Mesendoderm (in vitro differentiated cells): ENCODE data around the gene FRAT1.

Source experiments
- DNase-seq: peaks from one replicate; pipeline ENCODE4 v3.0.0; 2013
- H2AK5ac ChIP-seq: 2 replicates; pipeline ENCODE4 v1.6.1; 2013; ENCODE audit warnings: low read length, inconsistent platforms
- H2BK120ac ChIP-seq: 2 replicates; pipeline ENCODE4 v1.6.1; 2013; ENCODE audit warnings: low read depth, mild to moderate bottlenecking, low read length, moderate library complexity, mixed read lengths
- H2BK15ac ChIP-seq: replicated peaks from 2 replicates; pipeline ENCODE4 v1.6.1; 2013; ENCODE audit warnings: low read depth, mild to moderate bottlenecking, moderate library complexity
- H2BK5ac ChIP-seq: 2 replicates; pipeline ENCODE4 v1.6.1; 2013; ENCODE audit warnings: low read length, inconsistent platforms
- H3K18ac ChIP-seq: 2 replicates; pipeline ENCODE4 v1.6.1; 2013; ENCODE audit warnings: mild to moderate bottlenecking, low read length, mixed read lengths
- H3K23ac ChIP-seq: one replicate; pipeline ENCODE4 v1.6.1; 2013; ENCODE audit warnings: low read length
- H3K27ac ChIP-seq: 2 replicates; pipeline ENCODE4 v1.5.1; 2013; ENCODE audit warnings: low read depth, mild to moderate bottlenecking, inconsistent platforms, low read length, moderate library complexity
- H3K27me3 ChIP-seq: 2 replicates; pipeline ENCODE4 v1.6.1; 2013; ENCODE audit warnings: low read length, control low read depth, mild to moderate bottlenecking, inconsistent platforms; ENCODE audit not compliant: insufficient read depth, poor library complexity
- H3K36me3 ChIP-seq: 2 replicates; pipeline ENCODE4 v1.6.1; 2013; ENCODE audit warnings: low read length, inconsistent platforms; ENCODE audit not compliant: control insufficient read depth, insufficient read depth
- H3K4ac ChIP-seq: one replicate; pipeline ENCODE4 v1.6.1; 2013; ENCODE audit warnings: low read depth, mild to moderate bottlenecking, low read length, moderate library complexity
- H3K4me1 ChIP-seq: 2 replicates; pipeline ENCODE4 v1.6.1; 2013; ENCODE audit warnings: low read depth, low read length, inconsistent platforms; ENCODE audit not compliant: control insufficient read depth
- H3K4me2 ChIP-seq: 2 replicates; pipeline ENCODE4 v1.6.1; 2013; ENCODE audit warnings: low read length
- H3K4me3 ChIP-seq: 2 replicates; pipeline ENCODE4 v1.5.1; 2013; ENCODE audit warnings: mild to moderate bottlenecking, low read length
- H3K56ac ChIP-seq: one replicate; pipeline ENCODE4 v1.6.1; 2013; ENCODE audit warnings: low read length
- H3K79me1 ChIP-seq: 2 replicates; pipeline ENCODE4 v1.6.1; 2013; ENCODE audit warnings: low read length, inconsistent platforms
- H3K79me2 ChIP-seq: 2 replicates; pipeline ENCODE4 v1.6.1; 2013; ENCODE audit warnings: mild to moderate bottlenecking, low read length; ENCODE audit not compliant: control insufficient read depth, insufficient read depth
- H3K9ac ChIP-seq: 2 replicates; pipeline ENCODE4 v1.6.1; 2013; ENCODE audit warnings: low read length, inconsistent platforms
- H4K5ac ChIP-seq: one replicate; pipeline ENCODE4 v1.6.1; 2013; ENCODE audit warnings: low read length
- H4K8ac ChIP-seq: one replicate; pipeline ENCODE4 v1.6.1; 2013; ENCODE audit warnings: low read depth, mild to moderate bottlenecking, control low read depth, low read length, moderate library complexity
- WGBS: extraction: QIAGEN DNeasy Blood & Tissue Kit; methylation state at CpG from one replicate; pipeline ENCODE4 v1.1.7; 2013; ENCODE audit warnings: low lambda C conversion rate, missing lambda C conversion rate; ENCODE audit not compliant: insufficient coverage; ENCODE audit errors: extremely low coverage; 5-methylcytosine and 5-hydroxymethylcytosine counted together

Gene FRAT1

DNA sequence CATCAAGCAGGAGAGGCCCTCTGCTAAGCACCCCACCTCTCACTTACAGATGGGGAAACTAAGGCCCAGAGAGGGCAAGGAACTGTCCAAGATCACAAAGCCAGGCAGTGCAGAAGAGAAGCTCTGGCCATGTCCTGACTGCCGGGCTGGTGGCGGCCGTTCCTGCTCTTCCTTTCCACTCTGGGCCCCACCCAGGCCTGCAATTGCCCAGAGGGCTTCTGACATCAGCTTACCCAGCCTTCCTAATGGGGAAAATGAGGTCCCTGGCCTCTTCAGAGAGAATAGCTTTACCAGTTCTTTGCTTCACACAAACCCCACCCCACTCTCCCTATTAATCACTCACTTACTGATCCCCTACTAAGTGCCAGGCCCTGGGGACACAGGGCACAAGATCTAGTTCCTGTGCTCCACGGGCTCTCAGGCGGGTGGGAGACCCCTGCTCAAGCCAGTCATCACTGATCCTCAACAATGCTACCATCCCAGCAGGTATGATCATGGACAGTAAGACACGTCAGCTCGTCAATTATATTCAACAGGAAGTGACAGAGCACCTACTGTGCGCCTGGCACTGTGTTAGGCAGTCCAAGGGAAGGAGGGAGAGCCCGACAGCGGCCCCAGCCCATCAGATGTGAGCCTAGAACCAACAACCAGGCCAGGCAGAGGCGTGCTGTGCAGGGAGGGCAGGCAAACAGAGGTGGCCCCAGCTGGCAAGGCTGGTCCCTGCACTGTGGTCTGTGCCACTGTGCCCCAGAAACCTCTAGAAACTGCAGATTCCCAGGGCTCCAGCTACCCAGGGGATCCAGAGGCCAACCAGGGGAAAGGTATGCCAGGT lies 41.9 kb downstream of the FRAT1 start:
- peaks cover 12% of the 10 kb centered on the region for H3K36me3 ChIP-seq

DNA sequence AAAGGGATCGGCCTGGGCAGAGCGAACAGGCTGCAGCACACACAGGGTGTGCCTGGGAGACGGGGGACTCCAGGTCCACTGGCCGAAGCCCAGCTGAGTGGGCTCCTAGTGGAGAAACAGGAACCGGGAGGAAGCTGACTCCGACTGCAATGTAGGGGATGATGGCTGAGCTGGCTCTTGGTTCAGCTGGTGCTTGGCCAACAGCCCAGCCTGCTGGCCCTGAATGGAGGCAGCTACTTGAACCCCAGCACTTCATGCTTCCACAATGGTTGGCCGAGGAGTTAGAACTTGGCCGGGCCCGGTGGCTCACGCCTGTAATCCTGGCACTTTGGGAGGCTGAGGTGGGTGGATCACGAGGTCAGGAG lies 42.4 kb downstream of the FRAT1 start:
- Histone ChIP-seq H4K5ac (no peak overlapping the region), H4K8ac (no peak overlapping the region), H3K4ac (no peak overlapping the region), H3K4me1 (no peaks in the 10 kb centered on the region), H3K79me1 (no peaks in the 10 kb centered on the region), H3K4me2 (no peak overlapping the region), H3K23ac (no peak overlapping the region), H3K27me3 (no peaks in the 10 kb centered on the region), H2BK120ac (no peak overlapping the region), H2BK15ac (no peak overlapping the region), H3K27ac (no peak overlapping the region), H3K18ac (no peak overlapping the region), H2BK5ac (no peak overlapping the region), H3K79me2 (no peaks in the 10 kb centered on the region), H3K4me3 (no peak overlapping the region), H3K9ac (no peak overlapping the region), H2AK5ac (no peak overlapping the region), H3K36me3 (peaks cover 14% of the 10 kb centered on the region), H3K56ac (no peak overlapping the region)
- no CpG with 5 or more reads among the region's 11 CpGs for WGBS
- DNase-seq = no peak

More for the DNA sequence above, 41.9 kb downstream of the FRAT1 start:
- H4K8ac ChIP-seq = no peak overlapping the region
- H3K4me2 ChIP-seq = no peak overlapping the region
- no peak overlapping the region for H3K9ac ChIP-seq
- no peak overlapping the region for H3K27ac ChIP-seq
- no peak overlapping the region for H2AK5ac ChIP-seq
- no peak overlapping the region for H3K18ac ChIP-seq
- no peak overlapping the region for H2BK5ac ChIP-seq
- no peaks in the 10 kb centered on the region for H3K79me1 ChIP-seq
- H3K4me1 ChIP-seq = no peaks in the 10 kb centered on the region
- no peak overlapping the region for H3K56ac ChIP-seq
- no peak overlapping the region for H2BK15ac ChIP-seq
- H2BK120ac ChIP-seq = no peak overlapping the region
- H3K23ac ChIP-seq = no peak overlapping the region
- no peak overlapping the region for H4K5ac ChIP-seq
- H3K79me2 ChIP-seq = no peaks in the 10 kb centered on the region
- no peak for DNase-seq
- no CpG with 5 or more reads among the region's 11 CpGs for WGBS
- no peaks in the 10 kb centered on the region for H3K27me3 ChIP-seq
- H3K4ac ChIP-seq = no peak overlapping the region
- no peak overlapping the region for H3K4me3 ChIP-seq

DNA sequence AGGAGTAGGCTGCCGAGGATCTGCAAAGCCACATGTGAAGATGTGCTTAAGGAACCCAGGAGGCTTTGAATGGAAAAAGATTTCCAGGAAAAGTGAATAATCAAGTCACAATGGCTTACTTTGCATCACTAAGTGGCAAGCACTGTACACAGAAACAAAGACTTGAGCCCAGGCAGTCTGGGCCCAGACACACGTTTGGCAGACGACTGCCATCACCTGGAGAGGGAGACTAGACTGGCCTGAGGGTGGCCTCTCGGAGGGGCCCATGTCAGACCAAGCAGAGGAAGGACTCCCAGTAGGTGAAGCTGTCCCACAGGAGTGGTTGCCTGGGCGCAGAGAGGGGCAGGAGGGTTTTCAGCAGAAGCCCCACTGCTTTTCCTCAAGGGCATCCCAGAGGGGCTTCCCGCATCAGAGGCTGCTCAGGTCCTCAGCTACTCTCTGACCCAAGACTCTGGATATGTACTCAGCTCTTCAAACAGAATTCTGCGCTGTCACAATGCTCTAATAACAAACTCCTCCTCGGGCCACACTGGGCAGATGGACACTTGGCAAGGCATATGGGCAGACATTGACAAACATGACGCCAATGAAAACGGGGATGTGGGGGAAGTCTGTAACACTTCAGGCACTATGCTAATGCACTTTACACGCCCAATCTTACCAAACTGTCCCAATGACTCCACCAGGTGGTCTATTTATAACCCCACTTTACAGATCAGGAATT lies 43.4 kb downstream of the FRAT1 start:
- Histone ChIP-seq H3K18ac (no peak overlapping the region), H3K4me3 (no peak overlapping the region), H3K4ac (no peak overlapping the region), H3K4me1 (no peaks in the 10 kb centered on the region), H3K79me2 (no peaks in the 10 kb centered on the region), H4K8ac (no peak overlapping the region), H3K56ac (no peak overlapping the region), H3K36me3 (peaks cover 17% of the 10 kb centered on the region), H2BK120ac (no peak overlapping the region), H3K23ac (no peak overlapping the region), H2AK5ac (no peak overlapping the region), H3K27ac (no peak overlapping the region), H3K4me2 (no peak overlapping the region), H3K27me3 (no peaks in the 10 kb centered on the region), H4K5ac (no peak overlapping the region), H3K9ac (no peak overlapping the region), H2BK5ac (no peak overlapping the region), H3K79me1 (no peaks in the 10 kb centered on the region), H2BK15ac (no peak overlapping the region)
- WGBS = no CpG with 5 or more reads among the region's 11 CpGs
- no peak for DNase-seq

DNA sequence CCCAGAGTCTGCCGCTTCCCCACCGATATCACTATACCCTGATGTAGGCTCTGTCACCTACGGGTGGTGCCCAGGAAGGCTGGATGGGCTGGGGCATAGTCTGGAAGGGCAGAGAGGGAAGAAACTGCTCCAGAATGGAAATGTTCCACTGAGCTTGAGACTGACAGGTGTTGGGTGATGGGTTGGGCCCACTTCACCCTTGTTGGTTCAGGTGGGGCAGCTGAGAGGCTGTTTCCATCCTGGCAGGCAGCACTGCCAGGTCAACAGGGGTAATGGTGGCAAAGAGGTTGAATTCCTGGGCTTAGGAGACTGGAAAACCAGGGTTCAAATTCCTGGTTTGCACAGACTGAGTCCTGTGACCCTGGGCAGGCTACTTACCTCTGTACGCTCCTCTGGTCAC lies 44.0 kb downstream of the FRAT1 start:
- H4K8ac ChIP-seq = no peak overlapping the region
- no peak overlapping the region for H3K27ac ChIP-seq
- WGBS = no CpG with 5 or more reads among the region's 4 CpGs
- no peaks in the 10 kb centered on the region for H3K27me3 ChIP-seq
- no peak overlapping the region for H3K23ac ChIP-seq
- H2BK5ac ChIP-seq = no peak overlapping the region
- H3K79me2 ChIP-seq = no peaks in the 10 kb centered on the region
- H3K4ac ChIP-seq = no peak overlapping the region
- H3K4me3 ChIP-seq = no peak overlapping the region
- peaks cover 17% of the 10 kb centered on the region for H3K36me3 ChIP-seq
- H3K56ac ChIP-seq = no peak overlapping the region
- no peak overlapping the region for H3K4me2 ChIP-seq
- H2AK5ac ChIP-seq = no peak overlapping the region
- H4K5ac ChIP-seq = no peak overlapping the region
- H3K9ac ChIP-seq = no peak overlapping the region
- no peaks in the 10 kb centered on the region for H3K4me1 ChIP-seq
- H3K18ac ChIP-seq = no peak overlapping the region
- no peaks in the 10 kb centered on the region for H3K79me1 ChIP-seq
- no peak overlapping the region for H2BK120ac ChIP-seq
- no peak overlapping the region for H2BK15ac ChIP-seq
- DNase-seq = no peak

DNA sequence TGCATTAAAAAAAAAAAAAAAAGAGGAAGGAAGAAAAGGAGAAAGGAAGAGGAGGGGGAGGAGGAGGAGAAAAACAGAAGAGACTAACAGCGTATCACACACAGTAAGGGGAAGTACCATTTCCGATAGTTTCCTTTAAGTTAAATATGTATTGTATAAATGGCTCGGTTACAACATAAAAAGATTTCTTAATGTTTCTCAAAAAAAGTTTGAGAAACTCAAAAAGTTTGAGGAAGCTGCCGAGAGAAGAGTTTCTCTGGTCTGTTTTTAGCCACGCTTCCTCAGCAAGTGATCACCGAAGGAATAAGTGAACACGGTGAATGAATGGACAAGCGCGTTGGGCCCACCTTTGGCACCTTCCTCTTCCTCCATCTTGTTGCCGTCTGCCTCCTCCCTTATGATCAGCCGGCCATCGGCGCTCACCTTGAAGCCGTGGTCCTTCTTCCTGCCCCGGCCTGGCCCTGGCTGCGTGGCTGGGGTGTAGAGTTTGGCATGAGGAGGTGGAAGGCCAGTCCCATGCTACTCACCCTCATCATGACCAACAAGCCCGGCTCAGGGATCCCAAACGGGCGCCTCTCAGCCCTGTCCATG lies 46.8 kb downstream of the FRAT1 start:
- Histone ChIP-seq H3K79me2 (no peaks in the 10 kb centered on the region), H2BK5ac (no peak overlapping the region), H2BK15ac (no peak overlapping the region), H3K27ac (no peak overlapping the region), H4K5ac (no peak overlapping the region), H3K4ac (no peak overlapping the region), H3K79me1 (no peaks in the 10 kb centered on the region), H3K4me3 (no peak overlapping the region), H3K23ac (no peak overlapping the region), H3K56ac (no peak overlapping the region), H3K27me3 (no peaks in the 10 kb centered on the region), H3K4me1 (no peaks in the 10 kb centered on the region), H3K9ac (no peak overlapping the region), H3K36me3 (peaks cover 23% of the 10 kb centered on the region), H3K18ac (no peak overlapping the region), H4K8ac (no peak overlapping the region), H2BK120ac (no peak overlapping the region), H3K4me2 (no peak overlapping the region), H2AK5ac (no peak overlapping the region)
- DNase-seq = no peak
- WGBS = no CpG with 5 or more reads among the region's 19 CpGs
